ENCODE measurements around the gene GNAI2. TPM values are rescaled to one million over a fixed set of nuclear protein-coding genes. Genes with fewer than 3 reads are reported as not detected.

GNAI2 gene
- polyA plus RNA-seq, 3 donors: 914 to 1,492 (median 1,165) TPM

- peaks cover 0 to 6% (median 0%) of the 10 kb centered on the region in 7 donors for H3K9me3 Mint-ChIP-seq
- 77% methylated on average over 6 of the region's 12 CpGs for WGBS (ENCODE audit: insufficient coverage)
- H3K4me3 ChIP-seq (replicated peaks in 1 of 3; ENCODE audit: low read depth in 2 of 3, low read length in 3 of 3): no peak overlapping the region
Measured at GRCh38 chr3:50203809-50204803, 31.9 kb upstream of the GNAI2 start.

More at GRCh38 chr3:50203809-50204803, 31.9 kb upstream of the GNAI2 start:
- Histone ChIP-seq H3K9me3 (replicated peaks in 1 of 2; ENCODE audit: control insufficient read depth in 1 of 2, insufficient read depth in 1 of 2, low read length in 2 of 2) (peaks cover 0 to 25% of the 10 kb centered on the region in 2 donors), H3K36me3 (replicated peaks in 1 of 2; ENCODE audit: control insufficient read depth in 1 of 2, insufficient read depth in 2 of 2, low read length in 2 of 2) (no peaks in the 10 kb centered on the region), H3K79me2 (ENCODE audit: insufficient read depth, low read length) (no peaks in the 10 kb centered on the region), H3K27me3 (ENCODE audit: control insufficient read depth in 2 of 2, insufficient read depth in 2 of 2, low read length in 2 of 2) (peaks cover 23 to 53% of the 10 kb centered on the region in 2 donors), H4K20me1 (ENCODE audit: insufficient read depth, low read length) (no peaks in the 10 kb centered on the region), H3K9ac (ENCODE audit: insufficient read depth, low read length, poor library complexity, severe bottlenecking) (no peak overlapping the region), H3K4me1 (ENCODE audit: control insufficient read depth in 1 of 2, insufficient read depth in 2 of 2, low read length in 2 of 2) (peaks cover 4 to 10% of the 10 kb centered on the region in 2 donors), H3K4me2 (replicated peaks; ENCODE audit: extremely low read depth, low read length, poor library complexity, severe bottlenecking) (no peak overlapping the region), H2AFZ (ENCODE audit: insufficient read depth, low read depth, low read length, poor library complexity, severe bottlenecking) (no peak overlapping the region), H3K27ac (ENCODE audit: low read depth in 1 of 2, low read length in 2 of 2) (no peak overlapping the region)
- peaks cover 0 to 2% of the 10 kb centered on the region in 2 donors for H3K36me3 Mint-ChIP-seq
- intact Hi-C loops (cut with micrococcal nuclease): no loop called here
- H3K4me3 Mint-ChIP-seq: peak overlapping the region in 1 of 2 donors; percentile 57
- H3K27ac Mint-ChIP-seq: no peak overlapping the region
- TF ChIP-seq CTCF (IDR thresholded peaks at IDR 0.05): no peak
- no peak for DNase-seq
- H3K4me1 Mint-ChIP-seq: no peaks in the 10 kb centered on the region
- H3K27me3 Mint-ChIP-seq (ENCODE audit: low read depth in 3 of 3): peaks cover 46 to 70% (median 58%) of the 10 kb centered on the region in 3 donors
